Measurements from ENCODE around the gene HMX2.
A peak's percentile ranks its signal among the peaks of the same experiment; 100 is the strongest.
"Not testable (repeated sequence)": the region's sequence is repeated elsewhere in the genome, so short reads cannot be mapped to it uniquely, and the experiment has no call there.

The HMX2 gene

DNA sequence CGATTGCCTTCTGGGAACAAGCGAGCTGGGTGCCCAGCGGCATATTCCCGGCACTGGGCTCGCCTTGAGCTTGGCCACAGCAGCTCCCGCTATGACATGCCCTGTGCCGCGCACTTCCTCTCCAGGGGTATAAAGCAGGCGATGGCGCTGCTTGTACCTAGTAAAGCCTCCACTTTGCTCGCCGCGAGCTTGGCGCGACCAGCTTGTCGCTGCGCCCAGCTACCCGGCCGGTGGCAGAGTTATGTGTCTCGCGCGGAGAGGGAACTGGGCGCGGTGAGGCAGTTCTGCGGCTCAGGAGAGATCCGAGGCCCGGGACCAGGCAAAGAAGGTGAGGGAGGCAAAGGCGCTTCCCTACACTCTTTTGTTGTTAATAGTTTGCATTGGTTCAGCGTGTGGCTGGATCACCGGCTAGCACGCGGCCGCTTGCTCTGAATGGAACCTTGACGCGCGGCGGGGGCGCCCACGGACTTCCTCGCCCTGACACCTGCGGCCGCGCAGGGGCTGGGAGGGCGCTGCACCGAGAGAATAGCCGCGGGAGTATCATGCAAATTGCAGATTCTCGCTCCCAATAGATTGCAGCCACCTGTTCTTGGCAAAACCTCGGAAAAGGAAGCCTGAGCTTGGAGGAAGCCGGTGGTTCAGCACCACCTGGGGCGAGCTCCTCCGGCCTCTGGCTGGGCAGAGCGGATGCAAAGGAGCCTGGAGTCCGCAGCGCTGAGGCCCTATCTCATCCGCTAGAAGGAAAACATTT is 3.2 kb downstream of the HMX2 start:
- DNase-seq (ENCODE audit: low read depth in 2 of 3, low spot score in 2 of 3): no peak

DNA sequence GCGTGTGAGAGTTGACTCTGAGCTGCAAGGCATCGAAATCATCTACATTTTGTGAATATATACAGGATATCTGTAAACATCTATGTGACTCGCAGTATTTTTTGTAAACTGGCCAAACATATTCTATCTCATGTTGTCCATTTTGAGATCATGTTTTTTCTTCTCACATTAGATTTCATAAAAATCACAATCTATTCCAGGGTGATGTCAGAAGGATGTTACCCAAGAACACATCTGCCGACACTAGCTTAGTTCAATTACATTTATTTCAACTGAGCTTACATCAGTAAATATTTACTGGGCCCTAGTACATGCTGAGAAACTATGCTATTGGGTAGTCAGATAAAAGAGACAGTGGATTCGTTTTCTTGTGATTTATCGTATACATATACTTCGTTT is 3.8 kb downstream of the HMX2 start:
- no peak for DNase-seq (ENCODE audit: low read depth in 2 of 3, low spot score in 2 of 3)

GRCh38 chr10:123153486-123154091 is 5.7 kb downstream of the HMX2 start:
- no peak for DNase-seq (ENCODE audit: low read depth in 2 of 3, low spot score in 2 of 3)

DNA sequence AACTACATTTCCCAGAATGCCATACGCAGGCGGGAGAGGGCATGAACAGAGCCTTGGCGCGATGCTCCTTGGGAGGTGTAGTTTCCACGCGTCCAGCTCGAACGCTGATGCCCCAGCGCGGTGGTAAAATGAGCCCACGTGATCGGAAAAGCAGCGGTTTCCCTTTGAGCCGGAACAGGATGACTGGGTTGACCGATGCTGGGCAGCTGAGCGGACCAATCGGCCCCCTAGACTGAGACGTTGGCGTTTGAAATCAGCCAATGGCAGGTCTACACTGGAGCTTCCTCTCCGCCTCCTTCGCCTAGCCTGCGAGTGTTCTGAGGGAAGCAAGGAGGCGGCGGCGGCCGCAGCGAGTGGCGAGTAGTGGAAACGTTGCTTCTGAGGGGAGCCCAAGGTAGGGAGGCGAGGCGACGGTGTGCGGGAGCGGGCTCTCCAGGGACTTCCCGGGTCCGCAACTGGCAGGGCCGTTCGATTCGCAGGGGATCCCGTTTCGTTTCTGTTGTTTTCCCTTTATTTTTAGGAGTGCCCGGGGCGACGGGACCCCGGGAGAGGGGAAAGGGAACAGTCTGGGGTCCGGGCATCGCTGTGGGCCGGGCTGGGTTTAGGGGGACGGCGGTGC is 6.3 kb downstream of the HMX2 start, which contains the start of gene BUB3:
BUB3 (plus strand) TSS at position 311 of the 619 bp plus-strand sequence. CDS start 516 bp downstream, outside the sequence.
- DNase-seq (ENCODE audit: low read depth in 2 of 3, low spot score in 2 of 3): peak in 2 of 3 experiments; percentile 86 to 89

- no peak for DNase-seq (ENCODE audit: low read depth in 2 of 3, low spot score in 2 of 3)
These were observed 7.0 kb downstream of the HMX2 start for GRCh38 chr10:123154711-123155505.

DNA sequence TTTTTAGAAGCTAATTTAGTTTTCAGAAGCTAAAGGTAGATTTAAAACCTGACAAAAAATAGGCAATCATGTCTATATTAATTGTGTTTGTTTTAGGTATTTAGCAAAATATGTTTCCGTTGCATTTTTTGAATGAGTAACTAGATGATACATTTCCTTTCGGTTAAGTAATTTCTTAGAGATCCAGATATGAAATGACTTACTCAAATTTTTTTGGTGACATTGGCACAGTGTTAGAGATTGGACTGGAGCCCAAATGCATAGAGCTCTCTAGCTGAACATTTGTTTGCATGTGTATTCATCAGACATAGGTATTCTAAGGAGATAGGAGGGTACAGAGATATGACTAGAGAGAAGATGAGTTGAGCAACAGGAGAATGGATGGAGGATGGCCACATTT is 8.1 kb downstream of the HMX2 start:
- no peak for DNase-seq (ENCODE audit: low read depth in 2 of 3, low spot score in 2 of 3)

- DNase-seq (ENCODE audit: low read depth in 2 of 3, low spot score in 2 of 3): no peak
These were observed 9.3 kb downstream of the HMX2 start for GRCh38 chr10:123157210-123157609.

GRCh38 chr10:123158682-123159081 is 10.7 kb downstream of the HMX2 start:
- no peak for DNase-seq (ENCODE audit: low read depth in 2 of 3, low spot score in 2 of 3)

- no peak for DNase-seq (ENCODE audit: low read depth in 2 of 3, low spot score in 2 of 3)
These were observed 12.5 kb downstream of the HMX2 start for GRCh38 chr10:123160311-123160980.

- no peak for DNase-seq (ENCODE audit: low read depth in 2 of 3, low spot score in 2 of 3)
These were observed 16.4 kb downstream of the HMX2 start for GRCh38 chr10:123164319-123164718.

DNA sequence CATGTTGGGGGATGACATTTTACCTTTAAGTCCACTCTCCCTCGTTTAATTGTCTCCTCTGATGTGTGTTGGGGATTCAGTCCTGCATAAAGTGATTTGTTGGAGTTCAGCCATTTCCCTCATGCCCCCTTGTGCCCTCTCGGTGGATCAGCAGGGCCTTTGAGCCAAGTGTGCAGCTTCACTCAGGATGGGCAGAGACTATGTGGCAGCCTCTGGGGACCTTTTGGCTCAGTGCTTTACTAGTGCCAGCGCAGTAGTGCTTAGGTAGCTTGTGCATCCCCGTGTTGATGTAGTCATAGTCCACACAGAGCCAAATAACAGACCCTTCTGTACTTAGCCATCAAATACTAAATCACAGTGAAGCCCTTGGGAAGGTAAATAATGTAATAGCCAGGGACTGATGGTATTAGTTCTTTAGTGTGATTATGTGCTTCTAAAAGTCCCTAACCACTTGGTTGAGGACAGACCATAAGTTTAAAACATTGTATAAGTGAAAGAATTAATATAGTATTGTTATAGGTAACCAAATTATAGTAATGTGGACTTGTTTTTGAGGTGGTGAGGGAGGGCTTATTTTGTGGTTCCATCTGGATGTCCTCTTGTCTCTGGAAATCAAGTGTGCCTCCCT is 17.6 kb downstream of the HMX2 start:
- DNase-seq (ENCODE audit: low read depth in 2 of 3, low spot score in 2 of 3): no peak

DNA sequence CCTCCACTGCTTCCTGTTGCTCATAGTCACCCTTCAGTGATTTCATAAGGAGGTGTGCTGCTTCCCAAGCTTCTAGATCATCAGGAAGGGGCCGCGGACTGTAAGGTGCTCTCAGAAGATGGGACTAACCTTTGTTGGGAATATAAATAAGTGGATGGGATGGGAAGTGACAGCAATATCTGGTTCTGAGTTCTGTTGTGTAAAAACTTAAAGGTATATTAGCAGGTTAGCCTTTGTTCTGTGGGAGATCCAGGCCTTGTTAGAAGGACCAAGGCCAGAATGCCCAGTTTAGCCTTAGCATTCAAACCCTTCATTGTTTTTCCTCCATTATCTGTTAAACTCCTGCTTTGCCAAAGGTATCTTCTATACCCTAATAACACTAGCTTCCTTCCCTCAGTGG is 18.7 kb downstream of the HMX2 start:
- no peak for DNase-seq (ENCODE audit: low read depth in 2 of 3, low spot score in 2 of 3)

DNA sequence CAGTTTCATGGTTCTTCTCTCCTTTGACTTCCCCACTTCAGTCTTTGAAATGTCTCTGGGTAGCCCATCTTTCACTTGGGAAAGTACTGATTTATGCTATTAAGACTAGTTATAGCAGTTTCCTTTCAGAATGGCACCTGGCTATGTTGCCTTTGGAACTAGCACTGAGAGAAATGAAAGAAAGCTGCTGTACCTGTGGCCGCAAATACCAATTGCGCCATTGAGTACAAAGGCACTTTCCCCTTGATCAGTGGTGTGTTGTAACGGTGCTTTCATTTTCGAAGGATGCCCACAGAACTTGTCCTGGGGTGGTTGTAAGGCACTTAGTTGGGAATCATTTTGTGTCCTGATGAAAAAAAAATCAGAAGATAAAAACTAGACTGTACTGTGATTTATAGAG is 23.0 kb downstream of the HMX2 start:
- DNase-seq (ENCODE audit: low read depth in 2 of 3, low spot score in 2 of 3): no peak

GRCh38 chr10:123171616-123172015 is 23.7 kb downstream of the HMX2 start:
- DNase-seq (ENCODE audit: low read depth in 2 of 3, low spot score in 2 of 3): not testable (repeated sequence)

DNA sequence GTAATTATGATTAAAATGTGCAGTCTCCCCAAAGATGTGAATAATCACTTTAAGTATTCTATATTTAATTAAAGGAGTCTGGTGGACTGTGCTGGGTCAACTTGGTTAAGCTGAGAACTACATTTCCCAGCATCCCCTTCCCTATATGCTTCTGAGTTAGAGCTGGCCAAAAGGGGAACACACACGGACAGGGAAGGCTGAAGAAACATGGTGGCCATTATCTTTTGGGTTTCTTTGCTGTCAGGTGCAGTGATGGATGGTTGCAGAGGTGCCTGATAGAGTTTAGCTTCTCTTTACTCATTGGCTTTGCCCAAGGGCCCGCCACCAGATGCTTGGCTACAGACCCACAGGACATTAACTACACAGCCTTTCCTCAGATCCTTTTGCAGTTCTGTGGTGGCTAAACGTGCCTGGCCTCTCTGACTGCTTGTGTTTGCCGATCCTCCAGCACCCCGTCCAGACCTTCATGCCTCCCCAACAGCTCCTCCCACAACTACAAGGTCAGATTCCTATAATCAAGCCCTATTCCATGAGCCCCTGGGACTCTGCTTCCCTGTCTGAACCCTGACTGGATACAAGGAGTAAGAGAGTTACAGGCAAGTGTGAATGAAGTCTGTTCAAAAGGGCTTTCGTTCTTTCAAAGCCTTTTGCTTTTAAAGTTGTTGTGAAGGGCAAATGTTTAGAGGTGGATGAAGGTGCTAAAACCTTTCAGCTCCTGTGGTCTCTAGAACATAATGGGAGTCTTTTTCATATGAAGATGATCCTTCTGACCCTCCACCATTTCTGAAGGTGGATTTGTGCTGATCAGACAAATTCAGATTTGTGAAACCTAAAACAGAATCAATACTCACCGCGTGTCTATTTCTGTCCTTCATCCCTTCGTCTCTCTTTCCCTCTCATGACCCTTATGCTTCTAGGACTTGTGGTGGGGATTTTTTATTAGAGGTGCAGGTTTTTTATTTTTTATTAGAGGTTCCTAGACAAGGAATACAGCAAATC is 27.8 kb downstream of the HMX2 start:
- no peak for DNase-seq (ENCODE audit: low read depth in 2 of 3, low spot score in 2 of 3)

DNA sequence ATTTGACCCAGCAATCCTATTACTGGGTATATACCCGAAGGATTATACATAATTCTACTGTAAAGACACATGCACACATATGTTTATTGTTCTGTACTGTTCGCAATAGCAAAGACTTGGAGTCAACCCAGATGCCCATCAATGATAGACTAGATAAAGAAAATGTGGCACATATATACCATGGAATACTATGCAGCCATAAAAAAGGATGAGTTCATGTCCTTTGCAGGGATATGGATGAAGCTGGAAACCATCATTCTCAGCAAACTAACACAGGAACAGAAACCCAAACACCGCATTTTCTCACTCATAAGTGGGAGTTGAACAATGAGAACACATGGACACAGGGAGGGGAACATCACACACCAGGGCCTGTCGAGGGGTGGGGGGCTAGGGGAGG is 30.5 kb downstream of the HMX2 start:
- DNase-seq (ENCODE audit: low read depth in 2 of 3, low spot score in 2 of 3): not testable (repeated sequence)

- DNase-seq (ENCODE audit: low read depth in 2 of 3, low spot score in 2 of 3): no peak
These were observed 32.5 kb downstream of the HMX2 start for GRCh38 chr10:123180101-123181090.

- DNase-seq (ENCODE audit: low read depth in 2 of 3, low spot score in 2 of 3): no peak
These were observed 35.8 kb downstream of the HMX2 start for GRCh38 chr10:123183724-123184123.
